ENCODE measurements around the gene P2RY14. TPM values are rescaled to one million over a fixed set of nuclear protein-coding genes. Genes with fewer than 3 reads are reported as not detected.

P2RY14 gene
- total RNA-seq, 1 donor from 2014 or later: 0.48 TPM

- intact Hi-C loops (cut with micrococcal nuclease): loop anchor here (2.0 kb wide), 1 partner anchor 15 kb away; no protein-coding TSS in a partner anchor
Observed at GRCh38 chr3:151303751-151304150, 25.4 kb upstream of the P2RY14 start.

- intact Hi-C loops (cut with micrococcal nuclease): no loop called here
Observed at GRCh38 chr3:151301787-151302186, 23.4 kb upstream of the P2RY14 start.

GRCh38 chr3:151300539-151300938 lies 22.2 kb upstream of the P2RY14 start:
- intact Hi-C loops (cut with micrococcal nuclease): no loop called here

GRCh38 chr3:151299006-151299405 lies 20.7 kb upstream of the P2RY14 start:
- intact Hi-C loops (cut with micrococcal nuclease): no loop called here

GRCh38 chr3:151297429-151297828 lies 19.1 kb upstream of the P2RY14 start:
- intact Hi-C loops (cut with micrococcal nuclease): no loop called here

- intact Hi-C loops (cut with micrococcal nuclease): no loop called here
Observed at GRCh38 chr3:151296226-151296625, 17.9 kb upstream of the P2RY14 start.

- intact Hi-C loops (cut with micrococcal nuclease): no loop called here
Observed at GRCh38 chr3:151293127-151293526, 14.8 kb upstream of the P2RY14 start.

- intact Hi-C loops (cut with micrococcal nuclease): loop anchor here (1.0 kb wide), 1 partner anchor 37 kb away; no protein-coding TSS in a partner anchor
Observed at GRCh38 chr3:151290673-151291072, 12.3 kb upstream of the P2RY14 start.

GRCh38 chr3:151289445-151289844 lies 11.1 kb upstream of the P2RY14 start:
- intact Hi-C loops (cut with micrococcal nuclease): loop anchor here (2.0 to 10.0 kb wide), 4 partner anchors 355 to 1405 kb away; no protein-coding TSS in a partner anchor

GRCh38 chr3:151285940-151286339 lies 7.6 kb upstream of the P2RY14 start:
- intact Hi-C loops (cut with micrococcal nuclease): loop anchor here (10.0 kb wide), 3 partner anchors 351 to 1409 kb away; no protein-coding TSS in a partner anchor

GRCh38 chr3:151283907-151284461 lies 5.6 kb upstream of the P2RY14 start:
- intact Hi-C loops (cut with micrococcal nuclease): loop anchor here (1.0 to 10.0 kb wide), 8 partner anchors 57 to 1411 kb away; partner anchors contain the start of gene MED12L

- intact Hi-C loops (cut with micrococcal nuclease): loop anchor here (1.0 to 10.0 kb wide), 8 partner anchors 56 to 1411 kb away; partner anchors contain the start of gene MED12L
Observed at GRCh38 chr3:151283387-151283786, 5.0 kb upstream of the P2RY14 start.

- intact Hi-C loops (cut with micrococcal nuclease): loop anchor here (1.0 to 10.0 kb wide), 8 partner anchors 56 to 1412 kb away; partner anchors contain the start of gene MED12L
Observed at GRCh38 chr3:151282921-151283320, 4.6 kb upstream of the P2RY14 start.

- intact Hi-C loops (cut with micrococcal nuclease): loop anchor here (2.0 to 10.0 kb wide), 5 partner anchors 77 to 1413 kb away; partner anchors contain the start of gene MED12L
Observed at GRCh38 chr3:151281671-151282324, 3.5 kb upstream of the P2RY14 start.

GRCh38 chr3:151276687-151277042 lies 1.7 kb downstream of the P2RY14 start:
- intact Hi-C loops (cut with micrococcal nuclease): loop anchor here (1.0 kb wide), 1 partner anchor 8 kb away; no protein-coding TSS in a partner anchor

- intact Hi-C loops (cut with micrococcal nuclease): loop anchor here (1.0 kb wide), 1 partner anchor 8 kb away; no protein-coding TSS in a partner anchor
Observed at GRCh38 chr3:151276038-151276686, 2.2 kb downstream of the P2RY14 start.

GRCh38 chr3:151275091-151275490 lies 3.3 kb downstream of the P2RY14 start:
- intact Hi-C loops (cut with micrococcal nuclease): no loop called here

GRCh38 chr3:151269631-151270030 lies 8.7 kb downstream of the P2RY14 start:
- intact Hi-C loops (cut with micrococcal nuclease): loop anchor here (2.0 kb wide), 2 partner anchors 65 to 507 kb away; partner anchors contain the start of gene SIAH2

GRCh38 chr3:151268267-151269235 lies 9.8 kb downstream of the P2RY14 start:
- intact Hi-C loops (cut with micrococcal nuclease): loop anchor here (1.0 to 2.0 kb wide), 3 partner anchors 8 to 506 kb away; partner anchors contain the start of gene SIAH2

GRCh38 chr3:151267066-151267465 lies 11.3 kb downstream of the P2RY14 start:
- intact Hi-C loops (cut with micrococcal nuclease): no loop called here

- intact Hi-C loops (cut with micrococcal nuclease): no loop called here
Observed at GRCh38 chr3:151265866-151266265, 12.5 kb downstream of the P2RY14 start.
